HG03342 (cell line): ENCODE measurements around the gene INTS15.
A peak's percentile ranks its signal among the peaks of the same experiment; 100 is the strongest.
"Not testable (repeated sequence)": the region's sequence is repeated elsewhere in the genome, so short reads cannot be mapped to it uniquely, and the experiment has no call there.

ENCODE experiments used
- ATAC-seq: cut with Tn5 transposase; IDR thresholded peaks from one replicate; pipeline ENCODE4 v1.9.1; 2021; ENCODE audit warnings: mild to moderate bottlenecking, moderate library complexity; ENCODE audit not compliant: unreplicated experiment

INTS15 gene

DNA sequence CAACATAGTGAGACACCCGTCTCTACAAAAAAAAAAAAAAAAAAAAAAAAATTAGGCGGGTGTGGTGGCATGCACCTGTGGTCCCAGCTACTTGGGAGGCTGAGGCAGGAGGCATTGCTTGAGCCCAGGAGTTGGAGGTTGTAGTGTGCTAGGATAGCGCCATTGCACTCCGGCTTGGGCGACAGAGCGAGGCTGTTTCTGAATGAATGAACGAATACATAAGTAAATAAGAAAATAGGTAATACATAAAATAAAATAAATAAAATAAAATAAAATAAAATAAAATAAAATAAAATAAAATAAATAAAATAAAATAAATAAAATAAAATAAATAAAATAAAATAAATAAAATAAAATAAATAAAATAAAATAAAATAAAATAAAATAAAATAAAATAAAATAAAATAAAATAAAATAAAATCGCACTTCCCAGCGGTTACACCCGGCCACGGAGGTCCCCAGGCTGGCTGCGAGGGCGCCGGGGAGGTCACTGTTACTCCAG, 12.9 kb upstream of the INTS15 start:
- not testable (repeated sequence) for ATAC-seq

DNA sequence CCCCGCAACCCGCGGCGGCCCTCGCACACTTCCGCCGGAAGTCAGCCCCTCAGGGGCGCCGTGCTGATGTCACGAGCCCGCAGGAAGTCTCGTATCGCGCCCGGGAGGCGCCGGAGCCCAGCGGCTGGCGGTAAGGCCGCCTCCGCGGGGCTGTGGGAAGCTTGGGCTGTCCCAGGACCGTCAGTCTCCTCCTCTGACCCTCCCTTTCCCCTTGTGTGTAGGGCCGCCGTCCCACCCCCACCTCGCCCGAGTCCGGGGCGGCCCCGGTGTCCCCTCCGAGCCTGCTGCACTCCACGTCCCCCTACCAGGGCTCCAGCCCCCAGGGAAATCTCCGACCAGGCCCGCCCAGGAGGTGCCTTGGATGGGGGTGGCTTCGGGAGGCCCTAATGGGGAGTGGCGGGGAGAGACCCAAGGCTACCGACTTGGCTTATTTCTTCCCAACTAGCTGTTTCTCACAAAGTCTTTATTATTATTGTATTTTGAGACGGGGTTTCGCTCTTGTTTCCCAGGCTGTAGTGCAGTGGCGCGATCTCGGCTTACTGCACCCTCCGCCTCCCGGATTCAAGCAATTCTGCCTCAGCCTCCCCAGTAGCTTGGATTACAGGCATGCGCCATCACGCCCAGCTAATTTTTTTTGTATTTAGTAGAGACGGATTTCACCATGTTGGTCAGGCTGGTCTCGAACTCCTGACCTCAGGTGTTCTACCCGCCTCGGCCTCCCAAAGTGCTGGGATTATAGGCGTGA, 12.3 kb upstream of the INTS15 start, which contains the start of gene ZDHHC4:
Gene ZDHHC4 (plus strand): TSS at position 86 of the 745 bp plus-strand sequence. CDS start 3,108 bp downstream, outside the sequence.
- ATAC-seq: peak; percentile 97

DNA sequence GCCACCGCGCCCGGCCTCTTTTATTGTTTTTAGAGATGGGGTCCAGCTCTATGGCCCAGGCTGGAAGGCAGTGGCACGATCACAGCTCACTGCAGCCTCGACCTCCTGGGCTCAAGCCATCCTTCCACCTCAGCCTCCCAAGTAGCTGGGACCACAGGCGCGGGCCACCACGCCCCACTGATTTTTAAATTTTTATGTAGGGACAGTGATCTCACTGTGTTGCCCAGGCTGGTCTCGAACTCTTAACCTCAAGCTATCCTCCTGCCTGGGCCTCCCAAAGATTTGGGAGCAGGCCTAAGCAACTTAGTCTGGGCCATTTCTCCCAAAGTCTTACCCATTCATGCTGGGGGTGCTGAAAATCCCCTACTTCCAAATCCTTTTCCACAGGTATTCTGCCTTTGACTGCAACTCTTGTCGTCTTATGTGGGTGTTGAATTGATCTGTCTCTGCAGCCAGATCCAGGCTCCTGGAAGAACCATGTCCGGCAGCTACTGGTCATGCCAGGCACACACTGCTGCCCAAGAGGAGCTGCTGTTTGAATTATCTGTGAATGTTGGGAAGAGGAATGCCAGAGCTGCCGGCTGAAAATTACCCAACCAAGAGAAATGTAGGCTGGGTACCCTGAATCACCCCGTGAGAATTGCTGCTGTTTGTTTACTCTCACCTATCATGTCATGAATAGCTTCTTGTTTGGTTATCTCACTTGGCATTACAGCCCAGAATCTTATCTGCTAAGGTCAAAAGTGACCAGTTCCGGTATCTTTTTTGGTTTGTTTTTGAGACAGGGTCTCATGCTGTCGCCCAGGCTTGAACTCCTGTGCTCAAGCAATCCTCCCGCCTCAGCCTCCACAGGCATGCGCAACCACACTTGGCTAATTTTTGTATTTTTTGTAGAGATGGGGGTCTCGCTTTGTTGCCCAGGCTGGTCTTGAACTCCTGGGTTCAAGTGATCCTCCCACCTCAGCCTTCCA, 11.4 kb upstream of the INTS15 start:
- ATAC-seq: no peak

GRCh38 chr7:6579446-6579845, 10.4 kb upstream of the INTS15 start:
- no peak for ATAC-seq

- ATAC-seq: not testable (repeated sequence)
Measured at GRCh38 chr7:6585746-6586432, 3.9 kb upstream of the INTS15 start.

- ATAC-seq: no peak
Measured at GRCh38 chr7:6588566-6588965, 1.3 kb upstream of the INTS15 start.

GRCh38 chr7:6589151-6589828, 531 bp upstream of the INTS15 start:
- ATAC-seq: no peak

DNA sequence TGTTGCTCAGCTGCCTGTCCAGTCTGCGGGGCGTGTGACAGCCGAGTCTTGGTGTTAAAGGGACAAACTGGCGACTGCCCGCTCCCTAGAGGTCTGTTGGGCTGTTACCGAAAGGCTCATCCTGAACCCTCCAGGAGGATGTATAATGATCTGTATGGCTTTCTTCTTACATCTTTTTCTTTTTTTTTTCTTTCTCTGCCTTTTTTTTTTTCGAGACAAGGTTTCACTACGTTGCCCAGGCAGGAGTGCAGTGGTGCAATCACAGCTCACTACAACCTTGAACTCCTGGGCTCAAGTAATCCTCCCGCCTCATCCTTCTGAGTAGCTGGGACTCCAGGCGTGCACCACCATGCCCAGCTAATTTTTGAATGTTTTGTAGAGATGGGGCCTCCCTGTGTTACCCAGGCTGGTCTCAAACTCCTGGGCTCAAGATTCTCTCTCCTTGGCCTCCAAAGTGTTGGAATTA, 857 bp downstream of the INTS15 start:
- peak; percentile 23 for ATAC-seq

- no peak for ATAC-seq
Measured at GRCh38 chr7:6600093-6600492, 10.3 kb downstream of the INTS15 start.

DNA sequence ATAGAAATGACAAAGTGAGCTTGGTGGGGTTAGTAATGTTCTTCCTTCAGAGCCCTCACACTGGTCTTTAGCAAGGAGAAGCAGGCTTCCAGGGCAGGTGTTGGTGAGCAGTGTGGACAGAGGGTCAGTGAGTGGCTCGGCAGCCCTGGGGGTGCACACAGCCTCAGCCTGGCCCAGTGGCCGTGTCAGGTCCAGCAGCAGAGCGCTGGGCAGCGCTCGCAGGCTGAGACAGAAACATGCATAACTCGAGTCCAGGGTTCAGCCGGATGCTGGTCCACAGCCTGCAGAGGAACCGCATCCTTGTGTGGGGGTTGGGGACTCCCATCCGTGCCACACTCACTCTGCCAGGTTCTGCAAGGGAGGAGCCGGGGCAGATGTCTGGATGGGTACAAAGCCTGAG, 14.6 kb downstream of the INTS15 start:
- no peak for ATAC-seq

GRCh38 chr7:6606866-6607583, 17.2 kb downstream of the INTS15 start:
- ATAC-seq: no peak

GRCh38 chr7:6607651-6608051, 17.8 kb downstream of the INTS15 start:
- no peak for ATAC-seq

DNA sequence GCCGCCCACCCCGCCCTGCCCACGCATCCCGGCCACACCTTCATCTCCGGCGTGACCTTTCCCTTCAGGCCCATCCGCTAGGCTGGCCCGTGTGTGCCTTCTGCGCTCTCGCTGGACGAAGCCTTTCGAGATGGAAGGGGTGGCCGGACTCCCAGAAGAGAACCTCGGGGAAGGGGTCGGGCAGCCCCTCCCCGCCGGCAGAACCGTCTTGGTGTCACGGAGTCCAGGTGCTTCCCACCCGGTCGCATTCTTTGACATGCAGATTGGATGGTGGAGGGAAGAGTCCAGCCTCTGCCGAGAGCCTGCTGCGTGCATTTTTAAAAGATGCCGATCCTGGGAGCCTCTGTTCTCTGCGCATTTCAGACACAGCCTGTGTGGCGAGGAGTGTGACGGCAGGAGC, 18.3 kb downstream of the INTS15 start:
- ATAC-seq: no peak

GRCh38 chr7:6608794-6609193, 19.0 kb downstream of the INTS15 start:
- no peak for ATAC-seq

GRCh38 chr7:6612819-6613218, 23.0 kb downstream of the INTS15 start:
- ATAC-seq: no peak

DNA sequence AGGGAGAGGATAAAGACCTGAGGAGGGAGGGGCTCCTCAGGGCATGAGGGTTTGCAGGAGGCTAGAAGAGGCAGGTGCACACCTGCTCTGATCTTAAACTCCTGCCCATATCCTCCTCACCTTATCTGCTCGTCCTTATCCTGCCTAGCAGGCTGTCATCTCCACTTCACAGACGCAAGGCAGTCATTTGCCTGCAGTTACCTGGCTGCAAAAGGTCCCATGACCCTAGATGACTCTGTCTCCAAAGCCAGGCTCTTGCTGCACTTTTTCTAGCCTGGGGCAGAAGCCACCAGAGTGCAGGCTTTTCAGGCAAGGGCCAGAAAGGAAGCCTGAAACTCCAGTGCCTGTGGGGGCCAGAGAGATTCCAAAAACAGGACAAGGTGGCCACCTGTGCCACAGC, 23.9 kb downstream of the INTS15 start:
- no peak for ATAC-seq

- no peak for ATAC-seq
Measured at GRCh38 chr7:6614953-6615722, 25.3 kb downstream of the INTS15 start, which contains the start of gene ZNF853. Gene ZNF853, plus strand, starts transcription at chr7:6615610. Its CDS starts 565 bp downstream, at chr7:6616175.

DNA sequence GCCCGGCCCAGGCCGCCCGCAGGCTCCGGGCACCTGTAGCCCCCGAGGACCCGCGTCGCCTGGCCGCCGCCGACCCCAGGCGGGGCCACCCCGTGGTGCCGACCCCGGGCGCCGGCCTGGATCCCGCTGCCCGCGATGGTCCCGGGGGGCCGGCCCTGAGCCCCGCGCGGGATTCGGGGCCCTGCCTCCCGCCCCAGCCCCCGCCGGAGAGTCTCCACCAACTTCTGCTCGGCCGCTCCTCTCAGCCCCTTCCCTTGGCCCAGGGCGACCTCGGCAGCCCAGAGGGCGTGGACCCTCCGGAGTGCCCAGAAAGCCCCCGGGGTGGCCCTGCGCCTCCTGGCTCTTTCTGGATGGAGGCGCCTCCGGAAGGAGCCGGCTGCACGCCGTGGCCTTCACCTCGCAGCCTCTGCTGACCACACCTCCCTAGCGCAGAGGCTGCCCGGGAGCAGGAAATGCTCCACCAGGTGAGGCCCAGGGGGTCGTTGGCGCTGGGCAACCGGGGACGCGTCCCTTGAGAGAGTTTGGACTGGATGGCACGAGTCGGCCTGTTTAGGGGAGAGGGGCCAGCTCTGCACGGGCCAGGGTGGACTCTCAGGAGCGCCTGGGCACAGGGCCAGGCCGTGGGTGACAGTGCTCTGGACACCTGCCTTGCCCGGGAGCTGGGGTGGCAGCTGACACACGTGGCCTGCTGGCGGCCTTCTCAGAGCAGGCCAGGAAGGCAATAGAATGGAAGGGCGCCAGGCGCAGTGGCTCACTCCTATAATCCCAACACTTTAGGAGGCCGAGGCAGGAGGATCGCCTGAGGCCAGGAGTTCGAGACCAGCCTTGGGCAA, 26.1 kb downstream of the INTS15 start:
- ATAC-seq: no peak
